GM12874 (cell line): ENCODE data around the gene GMPR2.

Experiments used
- CTCF ChIP-seq: IDR thresholded peaks from 2 replicates; pipeline ENCODE4 v1.5.1; 2011; ENCODE audit warnings: low read depth, mild to moderate bottlenecking, control low read depth, low read length, moderate library complexity; ENCODE audit not compliant: insufficient read depth

GMPR2 gene

GRCh38 chr14:24215495-24216344, 17.0 kb upstream of the GMPR2 start, which contains the start of gene MDP1:
Gene MDP1, minus strand, starts transcription at chr14:24216066. Its CDS starts 111 bp downstream, at chr14:24215955.
- TF ChIP-seq CTCF, result peak; percentile 86

- TF ChIP-seq CTCF, result no peak
Measured at GRCh38 chr14:24216345-24216699, 16.4 kb upstream of the GMPR2 start.

- TF ChIP-seq CTCF, result no peak
Measured at GRCh38 chr14:24219080-24219479, 13.6 kb upstream of the GMPR2 start.

- no peak for TF ChIP-seq CTCF
Measured at GRCh38 chr14:24219521-24219920, 13.2 kb upstream of the GMPR2 start.

GRCh38 chr14:24224618-24225071, 8.1 kb upstream of the GMPR2 start:
- no peak for TF ChIP-seq CTCF

- TF ChIP-seq CTCF, result no peak
Measured at GRCh38 chr14:24226473-24226872, 6.3 kb upstream of the GMPR2 start.

GRCh38 chr14:24228902-24229301, 3.8 kb upstream of the GMPR2 start:
- no peak for TF ChIP-seq CTCF
